LHCN-M2 (cell line): ENCODE data around the gene MAGEA6. TPM values are rescaled to one million over a fixed set of nuclear protein-coding genes. Genes with fewer than 3 reads are reported as not detected.
"Not testable (repeated sequence)": the region's sequence is repeated elsewhere in the genome, so short reads cannot be mapped to it uniquely, and the experiment has no call there.

Experiments
- DNase-seq: peaks from one replicate; pipeline ENCODE4 v3.0.0-alpha.2; 2012; ENCODE audit warnings: low read depth
- total RNA-seq: library from RNA; depleted of rRNA; stranded (reverse); fragments of >200 nt; gene quantifications from 2 replicates; pipeline ENCODE4 v1.2.3, GENCODE V29; 2014; rRNA removed

MAGEA6 gene
- total RNA-seq, 1 experiment from 2014 or later, result not detected

GRCh38 chrX:152734143-152734858 lies 35.2 kb downstream of the MAGEA6 start:
- DNase-seq, result not testable (repeated sequence)

- DNase-seq, result no peak
Measured at GRCh38 chrX:152733261-152733975, 36.1 kb downstream of the MAGEA6 start, which contains the start of the genes CSAG1 and MAGEA12. CSAG1 (minus strand) TSS chrX:152733721; CDS start chrX:152732460, 1,261 bp downstream. MAGEA12 (plus strand) TSS chrX:152733757; CDS start chrX:152736162, 2,405 bp downstream.

DNA sequence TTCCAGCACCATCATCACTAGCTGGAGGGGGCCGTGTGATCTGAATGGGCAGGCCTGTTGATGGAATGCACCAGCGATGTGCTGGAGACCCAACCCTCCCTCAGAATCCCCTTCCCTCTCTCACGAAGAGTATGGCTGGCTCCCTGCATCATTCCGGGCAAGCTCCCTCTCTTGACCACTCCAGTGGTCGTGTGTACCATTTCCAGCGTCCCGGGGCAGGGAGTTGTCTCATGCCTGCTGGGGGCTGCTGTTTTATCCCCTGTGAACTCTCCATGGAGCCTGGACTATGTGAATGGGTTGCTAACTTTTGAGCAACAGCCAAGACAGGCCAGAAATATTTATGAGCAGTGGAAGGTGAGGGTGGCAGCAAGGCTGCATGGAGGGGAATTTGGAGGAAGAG lies 44.1 kb downstream of the MAGEA6 start:
- no peak for DNase-seq

Other genes starting within 250 kb of the MAGEA6 start
- gene GABRQ, start 131.8 kb downstream of the MAGEA6 start, total RNA-seq, result not detected in 2 replicates
- not detected in 2 replicates for gene MAGEA3, start 70.9 kb downstream of the MAGEA6 start, total RNA-seq
- gene CSAG2, start 60.4 kb downstream of the MAGEA6 start, total RNA-seq, result not detected in 2 replicates
- gene MAGEA2B, start 55.1 kb downstream of the MAGEA6 start, total RNA-seq, result not detected in 2 replicates
- not detected in 2 replicates for gene CSAG1, start 36.0 kb downstream of the MAGEA6 start, total RNA-seq
- gene MAGEA12, start 35.9 kb downstream of the MAGEA6 start, total RNA-seq, result not detected in 2 replicates
- gene MAGEA2, start 15.8 kb downstream of the MAGEA6 start, total RNA-seq, result not detected in 2 replicates
- gene CSAG3, start 10.5 kb downstream of the MAGEA6 start, total RNA-seq, result not detected in 2 replicates
- 48.7 and 52.2 TPM in 2 replicates for gene CETN2, start 61.1 kb upstream of the MAGEA6 start, total RNA-seq
- 14.1 and 15.6 TPM in 2 replicates for gene NSDHL, start 61.4 kb upstream of the MAGEA6 start, total RNA-seq
- gene ZNF185, start 128.4 kb upstream of the MAGEA6 start, total RNA-seq, result 0.38 and 0.92 TPM in 2 replicates
- gene PNMA5, start 224.4 kb upstream of the MAGEA6 start, total RNA-seq, result not detected in 2 replicates